ENCODE measurements around the gene PIMREG. TPM values are rescaled to one million over a fixed set of nuclear protein-coding genes. Genes with fewer than 3 reads are reported as not detected.

Gene PIMREG, protein sequence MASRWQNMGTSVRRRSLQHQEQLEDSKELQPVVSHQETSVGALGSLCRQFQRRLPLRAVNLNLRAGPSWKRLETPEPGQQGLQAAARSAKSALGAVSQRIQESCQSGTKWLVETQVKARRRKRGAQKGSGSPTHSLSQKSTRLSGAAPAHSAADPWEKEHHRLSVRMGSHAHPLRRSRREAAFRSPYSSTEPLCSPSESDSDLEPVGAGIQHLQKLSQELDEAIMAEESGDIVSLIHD
- 20.7 and 28.7 TPM in 2 replicates for total RNA-seq (2014; rRNA removed; shearing (Covaris generic))
- 22.6 and 24.4 TPM in 2 replicates for polyA plus RNA-seq (2016; fragmentation: Nextera tagmentation; extraction: Ambion mirVana)

DNA sequence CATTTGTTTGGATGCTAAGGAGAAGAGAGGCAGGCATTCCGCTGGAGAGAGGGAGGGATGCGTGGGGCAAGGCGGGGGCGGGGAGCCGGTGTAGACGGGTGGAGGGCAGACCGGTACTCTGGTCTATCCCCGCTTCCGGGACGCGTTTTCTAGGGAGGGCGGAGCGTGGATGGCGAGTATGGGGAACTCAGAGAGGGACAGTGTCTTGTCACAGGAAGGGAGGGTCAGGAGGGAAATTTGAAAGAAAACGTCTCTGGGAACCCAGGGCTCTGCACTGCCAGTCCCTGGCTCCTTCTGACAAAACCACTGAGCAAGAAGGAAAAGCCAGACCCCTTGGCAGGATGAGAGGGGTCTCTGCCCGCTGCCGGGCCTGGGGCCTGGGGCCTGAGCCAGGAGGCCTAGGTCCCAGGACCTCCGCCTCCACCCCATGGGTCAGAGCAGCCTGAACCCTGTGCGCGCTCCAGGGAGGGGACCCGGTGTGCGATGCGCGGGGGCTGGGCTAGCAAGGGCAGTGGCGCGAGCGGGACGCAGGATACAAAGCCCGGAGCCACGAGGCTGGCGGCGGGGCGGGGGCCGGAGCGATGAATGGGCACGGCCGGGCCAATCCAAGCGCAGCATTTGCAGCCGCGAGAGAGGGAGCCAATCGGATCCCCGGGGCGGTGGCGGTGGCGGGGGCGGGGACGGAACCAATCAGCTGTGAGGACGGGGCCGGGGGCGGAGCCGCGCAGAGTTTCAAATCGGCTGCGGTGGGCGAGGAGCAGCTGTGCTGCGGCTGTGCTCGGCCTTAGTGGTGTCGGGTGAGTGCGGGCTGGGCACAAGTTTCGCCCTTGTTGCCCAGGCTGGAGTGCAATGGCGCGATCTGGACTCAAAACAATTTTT, at the start of gene PIMREG:
PIMREG (plus strand) TSS at position 764 of the 879 bp plus-strand sequence. CDS start 656 bp downstream, outside the sequence.
- DNase-seq, result peak; percentile 99
- Histone ChIP-seq H3K9me2 (ENCODE audit: insufficient read depth) (no peaks in the 10 kb centered on the region), H3K4me3 (peak within 1 kb of the TSS; percentile 75), H4K20me1 (ENCODE audit: insufficient read depth) (no peaks in the 10 kb centered on the region), H3K9me3 (ENCODE audit: low read depth) (no peaks in the 10 kb centered on the region), H2AFZ (peak within 1 kb of the TSS; percentile 98), H3F3A (ENCODE audit: insufficient read depth) (0 out of 2 replicates have a peak, but pooled peaks cover 4% of the 10 kb centered on the region), H3K27ac (peak within 1 kb of the TSS; percentile 77), H3K27me3 (replicated peaks; ENCODE audit: insufficient read depth) (no peaks in the 10 kb centered on the region), H3K36me3 (ENCODE audit: low read depth) (no peaks in the 10 kb centered on the region), H3K79me2 (ENCODE audit: insufficient read depth) (no peaks in the 10 kb centered on the region), H3K4me2 (ENCODE audit: unreplicated experiment) (peak within 1 kb of the TSS; percentile 91), H3K9ac (peak within 1 kb of the TSS; percentile 72), H3K4me1 (ENCODE audit: insufficient read depth) (peaks cover 12% of the 10 kb centered on the region)
- WGBS, 2 experiments (ENCODE audit: low coverage in 1 of 2, low lambda C conversion rate in 2 of 2, missing lambda C conversion rate in 2 of 2), result 2% methylated on average over 33 to 62 of the region's 62 CpGs
- no peak for TF ChIP-seq EZH2 (IDR thresholded peaks at IDR 0.05; ENCODE audit: insufficient read depth, poor library complexity, severe bottlenecking)
- no peak for TF ChIP-seq EZH2phosphoT487 (IDR thresholded peaks at IDR 0.05; ENCODE audit: insufficient read depth, low read depth)
- in situ Hi-C loops (cut with MboI), result loop anchor here (25.0 kb wide), 2 partner anchors 982 to 1182 kb away; partner anchors contain the start of gene DHX33

DNA sequence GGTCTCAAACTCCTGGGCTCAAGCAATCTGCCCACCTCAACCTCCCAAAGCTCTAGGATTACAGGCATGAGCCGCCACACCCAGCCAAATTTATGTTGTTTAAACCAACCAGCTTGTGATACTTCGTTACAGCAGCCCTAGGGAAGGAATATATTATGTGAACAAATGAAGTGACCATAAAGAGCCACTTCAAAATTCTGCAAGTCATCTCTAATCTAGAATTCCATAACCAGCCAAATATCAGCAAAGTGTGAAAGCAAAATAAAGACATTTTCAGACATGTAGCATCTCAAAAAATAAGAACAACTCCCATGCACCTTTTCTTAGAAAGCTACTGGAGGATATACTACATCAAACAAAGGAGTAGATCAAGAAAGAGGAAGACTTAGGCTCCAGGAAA, 45.3 kb upstream of the PIMREG start:
- H3K27me3 ChIP-seq (replicated peaks; ENCODE audit: insufficient read depth), result peaks cover 15% of the 10 kb centered on the region; the same call in 1 of the 2 replicates
- in situ Hi-C loops (cut with MboI), result no loop called here
- H3K9me2 ChIP-seq (ENCODE audit: insufficient read depth), result no peaks in the 10 kb centered on the region
- H3K79me2 ChIP-seq (ENCODE audit: insufficient read depth), result no peaks in the 10 kb centered on the region
- H3K9ac ChIP-seq, result no peak overlapping the region
- H3K4me1 ChIP-seq (ENCODE audit: insufficient read depth), result no peaks in the 10 kb centered on the region
- WGBS, 2 experiments (ENCODE audit: low coverage in 1 of 2, low lambda C conversion rate in 2 of 2, missing lambda C conversion rate in 2 of 2), result 2 to 3% methylated on average over 2 of the region's 2 CpGs
- no peaks in the 10 kb centered on the region for H3F3A ChIP-seq (ENCODE audit: insufficient read depth)
- H3K4me3 ChIP-seq, result no peak overlapping the region
- H2AFZ ChIP-seq, result no peak overlapping the region
- no peaks in the 10 kb centered on the region for H4K20me1 ChIP-seq (ENCODE audit: insufficient read depth)
- H3K27ac ChIP-seq, result no peak overlapping the region
- H3K9me3 ChIP-seq (ENCODE audit: low read depth), result no peaks in the 10 kb centered on the region
- TF ChIP-seq EZH2phosphoT487 (IDR thresholded peaks at IDR 0.05; ENCODE audit: insufficient read depth, low read depth) (no peak), EZH2 (IDR thresholded peaks at IDR 0.05; ENCODE audit: insufficient read depth, poor library complexity, severe bottlenecking) (no peak)
- H3K36me3 ChIP-seq (ENCODE audit: low read depth), result no peaks in the 10 kb centered on the region
- no peak for DNase-seq
- no peak overlapping the region for H3K4me2 ChIP-seq (ENCODE audit: unreplicated experiment)

DNA sequence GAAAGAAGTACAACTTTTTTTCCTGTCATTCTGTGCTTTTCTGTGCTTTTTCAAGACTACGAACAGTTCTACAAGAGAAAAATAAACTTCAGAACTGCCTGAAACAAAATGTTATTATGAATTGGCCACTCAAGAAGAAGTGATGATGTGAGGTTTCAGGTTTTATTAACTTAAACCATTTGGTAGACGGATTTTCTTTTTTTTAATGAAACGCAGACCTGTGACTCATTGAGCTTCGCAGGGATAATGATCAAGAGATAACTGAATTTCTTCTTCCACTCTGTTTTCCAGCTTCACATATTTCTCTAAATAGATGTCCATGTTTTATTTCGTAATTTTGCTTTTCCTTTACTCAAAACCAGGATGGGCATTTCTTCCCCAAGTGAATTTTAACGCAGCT, 42.0 kb upstream of the PIMREG start:
- Histone ChIP-seq H3F3A (ENCODE audit: insufficient read depth) (no peaks in the 10 kb centered on the region), H3K36me3 (ENCODE audit: low read depth) (no peaks in the 10 kb centered on the region), H3K4me3 (no peak overlapping the region), H3K9me3 (ENCODE audit: low read depth) (no peaks in the 10 kb centered on the region), H3K4me2 (ENCODE audit: unreplicated experiment) (no peak overlapping the region), H2AFZ (no peak overlapping the region), H3K27ac (no peak overlapping the region), H4K20me1 (ENCODE audit: insufficient read depth) (no peaks in the 10 kb centered on the region), H3K9ac (no peak overlapping the region), H3K27me3 (replicated peaks; ENCODE audit: insufficient read depth) (peaks cover 23% of the 10 kb centered on the region), H3K9me2 (ENCODE audit: insufficient read depth) (no peaks in the 10 kb centered on the region), H3K79me2 (ENCODE audit: insufficient read depth) (no peaks in the 10 kb centered on the region), H3K4me1 (ENCODE audit: insufficient read depth) (no peaks in the 10 kb centered on the region)
- peak; percentile 13 for DNase-seq
- 12% methylated on average over 6 of the region's 6 CpGs for WGBS, 2 experiments (ENCODE audit: low coverage in 1 of 2, low lambda C conversion rate in 2 of 2, missing lambda C conversion rate in 2 of 2)
- in situ Hi-C loops (cut with MboI), result loop anchor here (25.0 kb wide), 1 partner anchor 690 kb away; no protein-coding TSS in a partner anchor
- TF ChIP-seq EZH2phosphoT487 (IDR thresholded peaks at IDR 0.05; ENCODE audit: insufficient read depth, low read depth) (no peak), EZH2 (IDR thresholded peaks at IDR 0.05; ENCODE audit: insufficient read depth, poor library complexity, severe bottlenecking) (no peak)

DNA sequence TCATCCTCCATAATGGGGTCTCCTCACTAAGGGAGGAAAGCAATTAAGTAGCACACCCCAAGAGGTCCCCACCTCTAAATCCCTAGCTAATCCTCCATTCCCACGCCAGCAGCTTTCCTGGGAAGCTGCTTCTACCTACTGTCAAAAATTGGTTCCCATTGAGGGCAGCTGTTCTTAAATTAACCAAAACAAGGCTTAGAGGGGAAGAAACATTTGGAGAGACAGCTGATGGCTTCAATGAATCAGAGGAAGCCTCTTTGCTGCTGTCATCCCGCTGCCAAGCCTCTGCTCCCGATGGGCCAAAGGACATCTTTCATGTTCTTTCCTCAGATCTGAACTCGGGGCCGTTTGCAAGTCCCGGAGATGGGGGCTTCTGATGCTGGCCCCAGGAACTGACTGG, 36.0 kb upstream of the PIMREG start:
- no peak for DNase-seq
- Histone ChIP-seq H3K9me2 (ENCODE audit: insufficient read depth) (no peaks in the 10 kb centered on the region), H3K9ac (no peak overlapping the region), H2AFZ (no peak overlapping the region), H3K36me3 (ENCODE audit: low read depth) (no peaks in the 10 kb centered on the region), H3K27ac (no peak overlapping the region), H3K79me2 (ENCODE audit: insufficient read depth) (no peaks in the 10 kb centered on the region), H3K4me1 (ENCODE audit: insufficient read depth) (no peaks in the 10 kb centered on the region), H3K9me3 (ENCODE audit: low read depth) (no peaks in the 10 kb centered on the region), H3K4me2 (ENCODE audit: unreplicated experiment) (no peak overlapping the region), H4K20me1 (ENCODE audit: insufficient read depth) (no peaks in the 10 kb centered on the region), H3K27me3 (replicated peaks; ENCODE audit: insufficient read depth) (peaks cover 27% of the 10 kb centered on the region), H3K4me3 (no peak overlapping the region), H3F3A (ENCODE audit: insufficient read depth) (no peaks in the 10 kb centered on the region)
- 37 to 48% methylated on average over 6 of the region's 6 CpGs for WGBS, 2 experiments (ENCODE audit: low coverage in 1 of 2, low lambda C conversion rate in 2 of 2, missing lambda C conversion rate in 2 of 2)
- TF ChIP-seq EZH2 (IDR thresholded peaks at IDR 0.05; ENCODE audit: insufficient read depth, poor library complexity, severe bottlenecking) (no peak), EZH2phosphoT487 (IDR thresholded peaks at IDR 0.05; ENCODE audit: insufficient read depth, low read depth) (no peak)
- in situ Hi-C loops (cut with MboI), result loop anchor here (25.0 kb wide), 1 partner anchor 696 kb away; no protein-coding TSS in a partner anchor
